ENCODE measurements around the gene APOBEC2.
A peak's percentile ranks its signal among the peaks of the same experiment; 100 is the strongest.
"Not testable (repeated sequence)": the region's sequence is repeated elsewhere in the genome, so short reads cannot be mapped to it uniquely, and the experiment has no call there.

The APOBEC2 gene

DNA sequence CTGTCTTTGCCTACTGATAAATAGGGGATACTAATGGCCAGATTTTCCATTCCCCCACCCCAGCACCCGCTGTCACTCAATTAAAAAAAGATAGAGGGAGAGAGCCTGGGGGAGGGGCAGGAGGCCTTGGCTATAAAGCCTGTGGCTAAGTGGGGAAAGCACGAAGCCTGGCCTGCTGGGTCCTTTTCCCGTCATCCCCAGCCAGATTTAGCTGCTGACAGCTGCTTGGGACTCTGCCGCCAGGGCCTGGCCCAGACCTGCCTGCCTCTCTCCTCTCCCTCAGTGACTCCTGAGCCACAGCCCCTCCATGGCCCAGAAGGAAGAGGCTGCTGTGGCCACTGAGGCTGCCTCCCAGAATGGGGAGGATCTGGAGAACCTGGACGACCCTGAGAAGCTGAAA is at the start of gene APOBEC2:
Gene APOBEC2 (plus strand): TSS at position 162 of the 400 bp plus-strand sequence. CDS start 146 bp downstream, at position 308.
- DNase-seq (ENCODE audit: low read depth in 2 of 2): no peak

DNA sequence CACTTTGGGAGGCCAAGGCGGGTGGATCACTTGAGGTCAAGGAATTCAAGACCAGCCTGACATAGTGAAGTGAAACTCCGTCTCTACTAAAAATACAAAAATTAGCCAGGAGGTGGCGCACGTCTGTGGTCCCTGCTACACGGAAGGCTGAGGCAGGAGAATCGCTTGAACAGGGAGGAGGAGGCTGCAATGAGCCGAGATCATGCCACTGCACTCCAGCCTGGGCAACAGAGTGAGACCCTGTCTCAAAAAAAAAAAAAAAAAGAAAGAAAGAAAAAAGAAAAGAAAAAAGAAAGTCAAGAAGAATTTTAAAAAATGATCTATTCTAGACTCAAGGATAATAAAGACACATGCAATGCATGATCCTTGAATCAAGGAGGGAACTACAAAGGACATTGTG is 46.8 kb upstream of the APOBEC2 start:
- DNase-seq (ENCODE audit: low read depth in 2 of 2): peak in 1 of 2 donors; percentile 16

DNA sequence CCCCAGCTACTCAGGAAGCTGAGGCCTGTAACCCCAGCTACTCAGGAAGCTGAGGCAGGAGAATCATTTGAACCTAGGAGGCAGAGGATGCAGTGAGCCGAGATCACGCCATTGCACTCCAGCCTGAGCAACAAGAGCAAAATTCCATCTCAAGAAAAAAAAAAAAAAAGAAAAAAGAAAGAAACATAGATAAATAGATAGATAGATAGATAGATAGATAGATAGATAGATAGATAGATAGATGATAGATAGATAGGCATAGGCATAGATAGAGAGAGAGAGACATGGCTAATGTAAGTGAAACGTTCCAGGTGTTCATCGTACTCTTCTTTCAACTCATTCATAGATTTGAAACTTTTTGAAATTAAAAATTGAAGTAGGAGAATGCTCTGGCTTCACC is 46.0 kb upstream of the APOBEC2 start:
- DNase-seq (ENCODE audit: low read depth in 2 of 2): not testable (repeated sequence)

DNA sequence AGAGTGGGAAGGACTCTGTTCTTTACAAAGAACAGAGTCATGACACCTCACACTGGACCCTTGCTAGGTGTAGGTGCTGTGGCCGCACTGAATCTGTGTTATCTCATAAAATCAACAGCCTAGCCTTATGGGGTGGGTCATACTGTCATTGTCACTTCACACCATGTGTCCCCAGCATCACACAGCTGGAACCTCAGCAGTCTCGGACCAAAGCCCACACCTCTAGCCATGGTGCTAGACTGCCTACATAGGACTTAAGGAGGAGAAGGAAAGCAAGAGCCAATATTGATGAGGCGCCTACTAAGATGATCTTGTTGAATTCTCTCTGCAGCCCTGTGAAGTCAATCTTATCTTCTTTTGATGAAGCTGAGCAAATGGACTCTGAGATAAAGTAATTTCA is 45.0 kb upstream of the APOBEC2 start:
- DNase-seq (ENCODE audit: low read depth in 2 of 2): no peak

DNA sequence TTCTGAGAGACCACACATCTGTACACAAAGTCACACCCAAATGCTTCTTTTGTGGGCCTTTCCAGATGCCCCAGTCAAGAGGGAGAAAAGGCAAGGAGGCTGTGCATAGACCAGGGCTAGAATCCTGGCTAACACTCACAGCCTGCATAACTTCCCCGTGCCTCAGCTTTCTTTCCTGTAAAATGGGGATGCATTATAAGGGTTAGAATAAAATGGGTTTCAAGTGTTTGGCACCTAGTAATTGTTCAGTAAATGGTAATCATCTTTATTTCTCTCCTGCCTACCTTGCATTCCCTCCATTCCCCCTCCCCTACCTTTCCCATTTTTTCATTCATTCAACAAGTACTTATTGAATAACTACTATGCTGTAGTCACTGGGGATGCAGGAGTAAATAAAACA is 43.3 kb upstream of the APOBEC2 start:
- no peak for DNase-seq (ENCODE audit: low read depth in 2 of 2)

DNA sequence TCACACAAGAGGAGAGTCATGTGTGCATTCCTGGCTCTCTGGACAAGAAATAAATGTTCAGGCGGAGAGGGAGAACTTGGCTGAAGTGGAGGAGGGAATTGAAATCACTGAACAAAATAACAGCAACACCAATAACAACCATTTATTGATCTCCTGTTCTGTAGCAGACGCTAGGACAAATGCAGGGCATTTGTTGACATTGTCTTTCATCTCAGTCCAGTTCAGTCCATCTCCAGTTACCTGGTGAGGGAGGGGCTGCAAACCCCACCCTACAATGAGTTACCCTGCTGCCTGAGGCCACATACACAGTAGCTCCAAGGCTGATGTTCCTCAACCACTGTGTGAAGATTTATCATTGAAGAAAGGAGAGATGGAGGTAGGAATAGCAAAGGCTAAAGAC is 41.3 kb upstream of the APOBEC2 start:
- DNase-seq (ENCODE audit: low read depth in 2 of 2): no peak

DNA sequence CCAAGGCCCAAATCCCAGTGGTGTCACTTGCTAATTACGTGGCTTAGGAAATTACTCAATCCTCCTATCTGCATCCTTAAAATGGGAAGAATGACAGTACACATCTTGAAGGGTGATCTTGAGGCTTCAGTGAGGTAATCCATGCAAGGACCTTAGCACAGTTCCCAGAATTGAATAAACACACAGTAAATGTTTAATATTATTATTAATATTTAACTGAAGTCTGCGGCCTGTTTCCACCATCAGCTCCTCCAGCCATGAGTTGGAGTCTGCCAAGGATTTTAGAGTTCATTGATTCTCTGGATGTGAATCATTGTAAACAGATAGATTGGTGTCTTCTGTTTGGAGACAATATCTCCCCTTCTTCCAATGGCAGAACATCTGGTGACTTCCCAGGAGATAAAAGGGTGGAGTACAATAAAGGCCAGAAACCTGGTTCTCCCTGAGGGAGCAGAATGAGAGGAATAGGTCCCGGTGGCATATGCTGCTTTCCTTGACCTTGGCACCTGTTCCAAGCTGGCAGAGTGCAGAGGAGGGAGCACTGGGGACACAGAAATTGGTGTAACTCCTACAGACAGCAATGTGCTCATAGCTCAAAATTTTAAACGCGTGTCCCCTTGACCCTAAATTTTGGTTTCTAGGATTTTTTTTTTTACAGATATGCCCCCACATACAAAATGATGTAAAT is 39.4 kb upstream of the APOBEC2 start:
- DNase-seq (ENCODE audit: low read depth in 2 of 2): no peak

DNA sequence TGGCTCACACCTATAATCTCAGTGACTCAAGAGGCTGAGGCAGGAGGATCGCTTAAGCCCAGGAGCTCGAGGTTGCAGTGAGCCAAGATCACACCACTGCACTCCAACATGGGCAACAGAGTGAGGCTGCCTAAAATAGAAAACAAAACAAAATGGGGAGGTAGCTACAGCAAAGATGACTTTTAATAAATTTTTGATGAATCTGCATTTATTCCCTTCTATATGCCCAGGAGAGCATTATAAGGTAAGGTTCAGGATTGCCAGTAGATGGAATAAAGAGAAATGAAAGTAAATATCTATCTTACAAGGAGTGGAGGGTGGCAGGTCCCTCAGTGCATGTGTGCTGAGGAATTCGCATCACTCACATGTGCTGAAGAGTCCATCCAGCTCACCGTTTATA is 38.2 kb upstream of the APOBEC2 start:
- DNase-seq (ENCODE audit: low read depth in 2 of 2): no peak

DNA sequence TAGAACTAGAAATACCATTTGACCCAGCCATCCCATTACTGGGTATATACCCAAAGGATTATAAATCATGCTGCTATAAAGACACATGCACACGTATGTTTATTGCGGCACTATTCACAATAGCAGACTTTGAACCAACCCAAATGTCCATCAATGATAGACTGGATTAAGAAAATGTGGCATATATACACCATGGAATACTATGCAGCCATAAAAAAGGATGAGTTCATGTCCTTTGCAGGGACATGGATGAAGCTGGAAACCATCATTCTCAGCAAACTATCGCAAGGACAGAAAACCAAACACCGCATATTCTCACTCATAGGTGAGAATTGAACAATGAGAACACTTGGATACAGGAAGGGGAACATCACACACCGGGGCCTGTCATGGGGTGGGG is 37.1 kb upstream of the APOBEC2 start:
- DNase-seq (ENCODE audit: low read depth in 2 of 2): not testable (repeated sequence)

DNA sequence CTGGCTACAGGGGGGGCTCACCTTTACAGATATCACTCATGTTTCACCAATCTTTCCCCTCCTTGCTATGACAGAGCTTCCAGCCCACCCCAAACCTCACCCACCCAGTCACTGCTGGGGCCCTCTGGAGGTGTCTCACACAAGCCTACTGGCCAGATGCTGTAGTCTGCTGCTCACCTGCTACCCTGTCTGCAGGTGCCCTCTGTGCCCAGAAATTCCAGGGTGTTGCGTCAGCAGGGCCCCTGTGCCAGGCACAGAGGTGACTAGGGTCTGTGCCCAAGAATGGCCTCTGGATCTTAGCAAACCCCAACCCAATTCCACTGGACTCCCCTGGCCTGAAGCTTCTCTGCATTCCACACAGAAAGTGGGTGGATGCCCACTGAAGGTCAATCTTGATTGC is 35.3 kb upstream of the APOBEC2 start:
- DNase-seq (ENCODE audit: low read depth in 2 of 2): no peak

DNA sequence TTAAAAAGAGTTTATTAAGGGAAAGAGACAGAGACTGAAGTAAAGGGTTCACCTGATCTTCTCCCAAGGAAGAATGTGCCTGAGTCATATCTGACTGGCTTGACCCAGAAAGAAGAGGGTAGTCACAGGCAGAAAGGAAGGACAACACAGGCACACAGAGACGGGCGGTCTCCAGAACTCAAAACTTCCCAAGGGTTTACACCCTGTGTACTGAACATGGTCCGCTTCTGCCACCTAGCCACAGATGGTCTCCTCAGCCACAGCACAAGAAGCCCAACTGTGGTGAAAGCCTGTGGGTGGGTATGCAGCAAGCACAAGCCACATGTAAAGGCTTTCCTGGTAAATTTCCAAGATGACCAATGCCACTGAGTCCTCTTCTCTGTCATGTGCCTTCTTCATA is 31.2 kb upstream of the APOBEC2 start:
- no peak for DNase-seq (ENCODE audit: low read depth in 2 of 2)

DNA sequence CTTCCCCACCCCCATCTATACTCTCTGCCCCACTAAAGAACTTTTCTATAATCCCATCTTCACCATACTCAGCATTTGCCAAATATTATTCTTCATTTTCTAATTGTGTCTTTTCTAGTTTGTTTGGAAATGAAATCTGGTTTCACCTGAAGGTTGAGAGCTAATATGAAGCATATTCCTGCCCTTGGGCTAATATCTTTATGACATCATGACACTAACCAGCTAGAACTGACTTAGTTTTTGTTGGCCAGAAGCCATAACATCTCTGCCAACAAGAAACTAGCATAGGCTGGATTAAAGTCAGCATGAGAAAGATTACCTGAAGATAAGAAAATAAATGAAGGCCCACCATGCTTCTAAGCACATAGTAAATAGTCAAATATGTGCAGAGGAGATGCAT is 30.7 kb upstream of the APOBEC2 start:
- DNase-seq (ENCODE audit: low read depth in 2 of 2): no peak

DNA sequence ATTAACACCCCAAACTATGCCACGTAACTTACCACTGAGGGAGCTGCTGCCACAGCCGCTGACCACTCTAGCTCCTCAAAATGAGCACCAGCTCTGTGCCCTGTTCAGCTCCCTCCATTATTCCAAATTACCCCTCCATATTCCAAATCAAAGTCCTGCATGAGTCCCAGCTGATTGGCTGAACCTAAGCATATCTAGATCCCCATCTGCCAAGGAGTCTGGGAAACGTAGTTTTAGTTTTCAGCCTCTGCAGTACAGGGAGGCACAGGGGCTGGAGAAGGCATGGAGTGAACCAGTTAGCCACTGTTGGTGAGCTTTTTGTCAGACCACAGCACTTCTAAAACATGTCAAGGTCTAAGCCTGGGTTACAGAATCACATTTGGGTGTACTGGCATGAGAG is 29.9 kb upstream of the APOBEC2 start:
- DNase-seq (ENCODE audit: low read depth in 2 of 2): no peak

DNA sequence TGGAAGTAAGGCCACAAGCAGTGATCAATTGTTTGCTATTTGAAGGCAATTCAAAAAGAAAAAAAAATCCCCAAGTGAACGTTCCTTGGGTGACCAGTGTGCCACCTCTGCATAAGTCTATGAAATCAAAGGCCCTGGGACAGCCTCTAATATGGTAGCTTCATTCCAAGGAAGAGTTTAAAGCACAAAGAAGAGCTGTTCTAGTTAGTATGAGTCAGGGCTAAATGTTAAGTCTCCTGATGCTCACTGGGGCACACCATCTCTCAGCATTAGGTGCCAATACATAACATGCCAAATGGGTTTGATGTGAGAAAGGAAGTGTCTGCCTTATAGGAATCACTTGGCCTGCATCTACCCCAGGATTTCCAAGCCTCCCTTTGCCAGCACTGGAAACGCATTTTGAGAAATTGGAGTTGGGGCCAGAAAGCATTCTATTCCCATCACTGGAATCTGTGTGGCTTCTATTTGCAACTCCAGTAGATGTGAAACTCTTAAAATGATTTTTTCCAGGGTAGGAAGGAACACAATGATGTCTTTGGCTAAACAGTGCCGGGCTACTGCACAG is 27.0 kb upstream of the APOBEC2 start:
- DNase-seq (ENCODE audit: low read depth in 2 of 2): no peak

DNA sequence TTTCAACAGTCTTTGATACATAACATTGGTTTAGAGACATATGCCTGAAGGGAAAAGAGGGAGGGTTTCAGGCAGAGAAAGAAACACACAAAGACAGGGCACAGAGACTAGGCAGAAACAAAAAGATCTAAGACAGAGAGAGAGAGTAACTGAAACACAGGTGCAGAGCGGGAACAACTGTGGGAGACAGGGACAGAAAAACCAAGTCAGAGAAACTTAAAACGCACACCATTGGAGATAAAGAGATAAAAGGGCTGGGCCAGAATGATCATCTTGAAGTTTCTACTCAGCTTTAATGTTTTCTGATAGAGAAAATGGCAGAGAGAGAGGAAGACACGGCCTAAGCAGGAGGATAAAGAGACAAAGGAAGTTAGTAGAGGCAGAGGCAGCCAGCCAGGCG is 25.8 kb upstream of the APOBEC2 start:
- DNase-seq (ENCODE audit: low read depth in 2 of 2): no peak

DNA sequence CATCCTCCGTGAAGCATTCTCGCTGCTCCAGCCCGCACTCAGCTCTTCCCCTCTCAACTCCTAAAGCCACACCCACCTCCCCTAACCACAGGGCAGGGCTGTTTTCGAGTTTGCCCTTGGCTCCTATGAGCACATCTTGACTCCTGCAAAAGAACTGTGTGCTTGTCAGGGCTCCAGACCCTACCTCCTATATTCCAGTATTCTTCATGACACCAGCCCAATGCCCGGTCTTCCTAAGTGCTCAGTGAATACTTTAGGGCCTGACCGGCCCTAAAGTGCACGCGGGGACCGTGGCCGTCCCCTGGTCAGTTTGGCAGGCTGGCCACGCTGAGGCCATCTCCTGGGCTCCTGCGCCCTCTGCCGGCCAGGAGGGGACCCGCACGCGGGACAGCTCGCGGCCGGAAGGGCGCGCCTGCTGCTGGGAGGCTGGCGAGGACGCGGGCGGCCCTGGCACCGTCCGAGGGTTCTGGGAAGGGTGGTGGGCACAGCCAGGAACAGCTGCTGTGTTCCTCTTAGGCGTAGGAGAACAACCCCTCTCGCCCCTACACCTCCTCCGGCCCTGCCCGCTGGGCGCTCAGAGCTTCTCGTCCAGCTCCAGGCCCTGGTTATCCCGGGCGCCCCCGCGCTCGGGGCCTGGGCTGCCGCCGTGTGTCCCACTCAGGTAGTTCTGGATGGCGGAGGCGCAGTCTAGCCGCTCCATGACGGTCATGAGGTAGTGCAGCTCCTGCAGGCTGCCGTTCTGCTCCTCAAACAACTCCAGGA is 25.0 kb upstream of the APOBEC2 start:
- peak; percentile 13 to 45 for DNase-seq (ENCODE audit: low read depth in 2 of 2)

DNA sequence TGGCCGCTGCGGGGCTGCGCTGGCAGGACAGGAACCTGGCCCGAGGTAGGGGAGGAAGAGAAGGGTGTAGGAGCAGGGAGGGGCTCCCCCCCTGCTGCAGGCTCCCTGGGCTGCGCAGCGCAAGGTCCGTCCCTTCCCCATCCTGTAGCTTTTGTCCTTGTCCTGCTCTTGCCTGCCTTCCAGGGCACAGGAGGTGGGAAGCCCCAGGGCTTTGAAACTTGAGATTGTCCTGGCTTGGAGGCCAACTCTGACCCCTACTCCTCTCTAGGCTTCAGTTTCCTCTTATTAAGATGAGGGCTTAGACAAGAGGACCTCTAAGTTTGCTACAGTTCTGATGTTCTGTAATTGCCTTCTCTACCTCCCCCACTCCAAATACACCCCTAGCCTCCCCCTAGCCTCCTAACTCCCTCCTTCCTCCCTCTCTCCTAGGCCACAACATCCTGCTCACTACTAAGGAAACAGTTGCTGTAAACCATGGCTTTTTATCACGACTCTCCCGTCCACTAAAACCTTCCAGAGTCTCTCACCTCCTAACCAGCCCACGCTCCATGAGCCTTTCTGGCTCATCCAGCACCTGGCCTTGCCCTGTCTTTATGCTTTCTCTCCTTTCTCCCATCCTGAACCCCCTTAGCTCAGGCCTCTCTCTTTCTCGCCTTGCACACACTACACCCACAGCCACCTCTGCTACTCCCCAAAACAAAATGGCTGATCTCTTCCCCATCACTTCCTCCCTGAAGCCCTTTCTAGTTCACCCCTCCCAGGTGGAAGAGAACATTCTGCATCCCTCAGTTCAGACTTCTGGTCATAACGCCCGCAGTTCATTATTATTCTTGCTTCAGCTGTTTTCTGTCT is 24.2 kb upstream of the APOBEC2 start:
- DNase-seq (ENCODE audit: low read depth in 2 of 2): no peak

DNA sequence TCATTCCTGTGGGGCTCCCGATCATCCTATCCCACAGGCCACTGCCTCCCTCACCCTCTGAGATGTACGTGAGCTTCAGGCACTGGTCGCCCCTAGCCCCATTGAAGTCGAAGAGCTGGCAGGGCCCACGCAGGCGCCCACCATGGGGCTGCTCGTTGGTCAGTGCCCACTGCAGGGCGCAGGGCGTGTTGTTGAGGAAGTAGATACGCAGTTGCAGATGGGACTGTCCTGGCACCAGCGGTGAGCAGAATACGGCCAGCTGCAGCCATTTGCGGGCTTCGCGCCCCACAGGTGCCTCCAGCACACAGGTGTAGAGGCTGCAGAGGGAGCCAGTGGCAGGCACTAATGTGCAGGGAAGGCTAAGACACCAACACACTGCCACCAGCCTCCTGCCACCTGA is 20.2 kb upstream of the APOBEC2 start:
- no peak for DNase-seq (ENCODE audit: low read depth in 2 of 2)

DNA sequence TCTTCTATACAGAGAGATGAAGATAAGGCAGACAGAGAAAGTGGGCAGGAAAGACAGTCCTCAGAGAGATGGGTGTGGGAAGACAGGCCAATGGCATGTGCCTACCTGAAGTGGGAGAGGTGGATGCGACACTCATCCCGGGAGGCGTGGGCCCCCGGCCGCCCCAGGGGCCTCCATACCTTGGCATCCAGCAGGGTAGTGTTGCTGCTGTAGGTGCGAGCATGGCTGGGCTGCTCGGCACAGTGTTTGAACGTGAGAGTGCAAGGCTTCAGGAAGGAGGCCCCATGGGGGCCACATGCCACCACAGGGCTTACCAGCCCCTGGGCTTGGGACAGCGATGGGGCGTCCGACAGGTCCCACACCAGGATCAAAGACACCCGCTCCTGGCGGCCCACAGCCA is 19.2 kb upstream of the APOBEC2 start:
- no peak for DNase-seq (ENCODE audit: low read depth in 2 of 2)

DNA sequence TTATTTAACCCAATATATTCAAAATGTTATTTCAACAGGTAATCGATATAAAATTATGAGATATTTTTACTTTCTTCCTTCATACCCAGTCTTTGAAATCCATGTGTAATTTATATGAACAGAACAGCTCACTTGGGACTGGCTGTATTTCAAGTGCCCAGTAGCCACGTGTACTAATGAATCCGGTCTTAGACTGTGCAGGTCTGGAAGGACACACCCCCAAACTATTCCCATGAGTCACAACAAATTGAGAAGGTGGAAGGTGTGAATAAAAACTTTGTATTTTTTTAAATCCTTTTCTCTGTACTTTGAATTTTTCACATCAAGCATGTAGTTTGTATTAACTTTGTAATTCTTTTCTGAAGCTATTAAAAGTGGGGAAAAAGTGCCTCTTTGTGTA is 16.8 kb upstream of the APOBEC2 start:
- DNase-seq (ENCODE audit: low read depth in 2 of 2): no peak

DNA sequence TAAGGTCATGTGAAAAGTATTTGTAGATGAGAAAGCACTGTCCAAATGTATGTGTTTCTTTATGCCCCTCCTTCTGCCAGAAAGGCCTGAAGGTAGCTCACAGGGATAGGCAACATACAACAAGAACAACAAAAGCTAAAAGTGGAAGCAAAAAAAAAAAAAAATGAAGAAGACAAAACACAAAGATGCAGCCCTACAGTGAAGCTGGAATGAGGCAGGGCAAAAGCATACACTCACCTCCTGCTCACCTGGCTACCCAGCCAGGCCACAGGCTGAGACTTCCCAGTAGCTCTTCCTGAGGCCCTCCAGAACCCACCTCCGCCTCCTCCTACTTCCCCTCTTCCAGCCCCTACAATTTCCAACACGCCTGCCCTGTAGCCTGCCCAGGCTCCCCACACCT is 16.4 kb upstream of the APOBEC2 start:
- no peak for DNase-seq (ENCODE audit: low read depth in 2 of 2)

Data from stimulated activated CD8-positive, alpha-beta memory T cell treated with anti-CD3 and anti-CD28 coated beads, Interleukin-15, amount 100 ng/mL, for 4 hours (primary cell).